NCI-H1694 treated with DMSO at 0.1 percent for 48 hours (cell line): ENCODE measurements around the gene SLC25A25.
"Not testable (repeated sequence)": the region's sequence is repeated elsewhere in the genome, so short reads cannot be mapped to it uniquely, and the experiment has no call there.

Experiments used
- DNase-seq: peaks from one replicate; lab custom pipeline; 2025; lab: John Stamatoyannopoulos, UW

SLC25A25 gene

DNA sequence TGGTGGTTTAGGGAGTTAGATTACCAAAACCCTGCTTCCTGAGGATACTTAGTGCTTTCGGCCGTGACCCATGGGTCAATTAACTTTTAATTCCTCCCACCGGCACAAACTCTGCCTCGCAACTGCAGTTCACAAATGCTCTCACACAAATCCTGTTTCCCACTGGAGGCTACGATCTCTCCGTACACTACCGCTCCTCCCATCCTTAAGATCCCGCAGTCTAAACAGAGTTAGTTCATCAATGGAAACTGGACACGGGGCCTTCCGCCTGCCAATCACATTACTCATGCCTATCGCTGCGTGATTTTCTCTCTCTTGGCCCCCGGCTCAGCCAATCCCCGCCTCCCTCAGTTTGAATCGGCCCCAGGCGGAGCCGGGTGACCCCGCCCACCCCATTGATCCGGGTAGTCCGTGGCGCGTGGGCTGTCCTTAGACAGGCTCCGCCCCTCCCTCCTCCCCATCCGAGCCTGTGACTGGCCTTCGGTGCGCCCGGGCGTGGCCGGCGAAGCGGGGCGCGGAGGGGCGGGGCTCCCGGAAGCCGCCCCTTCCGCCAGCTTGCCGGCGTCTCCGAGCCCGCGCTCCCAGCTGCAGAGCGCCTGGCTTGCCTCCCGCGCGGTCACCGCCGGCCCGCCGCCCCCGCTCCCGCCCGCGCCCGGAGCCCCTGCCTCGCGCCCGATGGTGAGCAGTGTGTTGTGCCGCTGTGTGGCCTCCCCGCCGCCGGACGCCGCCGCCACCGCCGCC lies at the start of gene SLC25A25:
Gene SLC25A25 (plus strand): TSS at position 588 of the 741 bp plus-strand sequence. CDS start 88 bp downstream, at position 676.
- DNase-seq = peak; percentile 96

DNA sequence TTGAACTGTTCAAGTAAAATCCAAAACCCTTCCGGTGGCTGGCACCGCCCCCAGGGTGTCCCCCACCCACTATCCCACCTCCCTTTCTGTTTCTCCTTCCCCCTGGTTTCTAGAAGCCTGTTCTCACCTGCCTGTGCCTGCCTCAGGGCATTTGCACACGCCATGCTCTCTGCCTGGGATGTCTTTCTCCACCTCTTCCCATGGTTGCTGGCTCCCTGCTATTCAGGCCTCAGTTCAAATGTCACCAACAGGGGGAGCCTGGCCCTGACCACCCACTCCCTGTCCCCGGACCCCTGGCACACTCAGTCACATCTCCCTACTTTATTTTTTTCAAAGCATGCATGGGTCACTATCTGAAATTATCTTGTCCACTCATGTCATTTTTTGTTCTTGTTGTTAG lies 47.3 kb upstream of the SLC25A25 start:
- DNase-seq = no peak

DNA sequence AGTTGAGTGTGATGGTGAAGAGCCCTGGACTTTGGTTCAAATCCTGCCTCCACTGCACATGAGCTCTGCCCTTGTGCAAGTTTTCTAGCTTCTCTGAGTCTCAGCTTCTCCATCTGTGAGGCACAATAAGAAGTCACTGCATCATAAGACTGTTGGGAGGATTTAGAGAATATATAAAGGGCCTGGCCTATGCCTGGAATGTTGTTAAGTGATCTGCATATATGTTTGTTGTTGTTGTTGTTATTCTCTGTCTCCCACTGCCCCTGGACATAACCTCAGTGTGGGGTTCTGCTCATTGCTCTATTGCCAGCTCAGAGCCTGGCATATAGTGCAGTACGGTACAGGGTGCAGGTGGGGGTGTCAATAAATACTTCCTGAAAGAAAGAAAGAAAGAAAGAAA lies 46.9 kb upstream of the SLC25A25 start:
- no peak for DNase-seq

DNA sequence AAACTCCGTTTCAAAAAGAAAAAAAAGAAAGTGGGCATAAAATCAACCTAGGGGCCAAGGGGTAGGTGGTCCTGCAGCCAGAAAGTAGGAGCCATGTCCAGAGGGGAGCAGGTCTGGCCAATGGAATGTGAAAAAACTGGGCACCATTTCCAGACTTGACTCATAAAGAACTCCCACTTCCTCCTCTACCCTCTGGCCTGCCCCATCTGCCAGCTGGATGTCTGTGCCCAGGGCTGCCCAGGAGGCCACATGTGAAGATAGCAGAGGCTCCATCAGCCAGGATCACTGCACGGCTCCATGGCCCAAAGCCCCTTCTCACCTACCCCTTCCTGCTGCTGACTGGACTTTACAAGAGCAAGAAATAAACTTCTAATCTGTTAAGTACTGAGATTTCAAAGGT lies 45.1 kb upstream of the SLC25A25 start:
- DNase-seq = no peak

DNA sequence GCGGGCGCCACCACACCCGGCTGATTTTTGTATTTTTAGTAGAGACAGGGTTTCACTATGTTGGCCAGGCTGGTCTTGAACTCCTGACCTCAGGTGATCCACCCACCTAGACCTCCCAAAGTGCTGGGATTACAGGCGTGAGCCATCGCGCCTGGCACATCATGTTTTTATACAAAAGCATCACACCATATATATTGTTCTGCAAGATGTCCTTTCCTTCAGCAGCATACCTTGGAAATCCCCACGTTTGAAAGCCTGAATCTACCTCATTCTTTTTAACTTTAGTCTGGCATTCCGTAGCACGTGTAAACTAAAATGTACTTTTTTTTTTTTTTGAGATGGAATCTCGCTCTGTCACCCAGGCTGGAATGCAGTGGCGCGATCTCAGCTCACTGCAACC lies 44.4 kb upstream of the SLC25A25 start:
- not testable (repeated sequence) for DNase-seq

DNA sequence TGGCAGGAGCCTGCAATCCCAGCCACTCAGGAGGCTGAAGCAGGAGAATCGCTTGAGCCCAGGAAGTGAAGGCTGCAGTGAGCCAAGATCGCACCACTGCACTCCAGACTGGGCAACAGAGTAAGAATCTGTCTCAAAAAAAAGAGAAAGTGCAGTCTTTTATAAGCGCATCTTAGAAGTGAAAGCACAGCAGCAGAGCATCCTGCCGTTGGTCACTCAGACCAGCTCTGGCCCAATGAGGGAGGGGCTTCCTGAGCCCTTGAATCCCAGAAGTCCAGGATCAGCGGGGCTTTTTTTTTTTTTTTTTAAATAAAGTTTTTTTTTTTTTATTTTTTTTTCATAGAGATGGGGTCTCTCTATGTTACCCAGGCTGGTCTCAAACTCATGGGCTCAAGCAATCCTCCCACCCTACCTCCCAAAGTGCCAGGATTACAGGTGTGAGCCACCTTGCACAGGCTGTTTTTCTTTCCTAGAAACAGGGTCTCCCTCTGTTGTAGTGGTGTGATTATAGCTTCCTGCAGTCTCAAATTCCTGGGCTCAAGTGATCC lies 43.2 kb upstream of the SLC25A25 start:
- DNase-seq = no peak

DNA sequence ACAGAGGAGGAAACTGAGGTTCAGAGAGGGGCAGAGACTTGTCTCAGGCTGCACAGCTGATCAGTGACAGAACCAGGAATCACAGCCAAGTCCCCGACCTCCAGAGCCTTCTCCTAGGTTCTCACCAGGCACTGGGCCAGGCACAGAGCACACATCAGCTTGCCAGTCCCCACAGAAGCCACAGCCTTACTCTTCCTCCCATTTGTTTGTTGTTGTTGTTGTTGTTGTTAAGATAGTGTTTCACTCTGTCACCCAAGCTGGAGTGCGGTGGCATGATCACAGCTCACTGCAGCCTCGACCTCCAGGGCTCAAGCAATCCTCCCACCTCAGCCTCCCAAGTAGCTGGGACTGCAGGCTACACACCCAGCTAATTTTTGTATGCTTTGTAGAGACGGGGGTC lies 42.3 kb upstream of the SLC25A25 start:
- DNase-seq = no peak

DNA sequence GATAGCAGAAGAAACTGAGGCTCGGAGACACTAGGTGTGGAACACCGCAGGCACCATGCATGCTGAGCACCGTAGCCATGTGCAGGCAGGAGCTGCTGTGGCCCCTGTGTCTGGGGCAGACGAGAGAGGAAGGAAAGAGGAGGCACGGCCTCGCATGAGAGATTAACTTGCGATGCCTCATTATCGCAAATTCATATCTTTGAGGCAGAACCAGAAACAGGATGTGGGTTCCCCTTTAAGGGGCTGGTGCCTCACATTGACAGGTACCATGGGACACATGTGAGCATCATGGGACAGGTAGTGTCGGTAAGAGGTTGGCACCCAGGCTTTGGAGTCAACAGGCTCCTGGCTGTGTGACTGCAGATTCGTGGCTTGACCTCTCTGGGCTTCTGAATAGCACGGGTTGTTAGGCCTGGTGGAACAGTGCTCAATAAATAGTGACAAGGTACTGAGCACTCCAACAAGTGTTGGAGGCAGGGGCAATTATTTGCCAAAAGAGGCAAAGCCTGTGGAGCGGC lies 41.7 kb upstream of the SLC25A25 start:
- no peak for DNase-seq

DNA sequence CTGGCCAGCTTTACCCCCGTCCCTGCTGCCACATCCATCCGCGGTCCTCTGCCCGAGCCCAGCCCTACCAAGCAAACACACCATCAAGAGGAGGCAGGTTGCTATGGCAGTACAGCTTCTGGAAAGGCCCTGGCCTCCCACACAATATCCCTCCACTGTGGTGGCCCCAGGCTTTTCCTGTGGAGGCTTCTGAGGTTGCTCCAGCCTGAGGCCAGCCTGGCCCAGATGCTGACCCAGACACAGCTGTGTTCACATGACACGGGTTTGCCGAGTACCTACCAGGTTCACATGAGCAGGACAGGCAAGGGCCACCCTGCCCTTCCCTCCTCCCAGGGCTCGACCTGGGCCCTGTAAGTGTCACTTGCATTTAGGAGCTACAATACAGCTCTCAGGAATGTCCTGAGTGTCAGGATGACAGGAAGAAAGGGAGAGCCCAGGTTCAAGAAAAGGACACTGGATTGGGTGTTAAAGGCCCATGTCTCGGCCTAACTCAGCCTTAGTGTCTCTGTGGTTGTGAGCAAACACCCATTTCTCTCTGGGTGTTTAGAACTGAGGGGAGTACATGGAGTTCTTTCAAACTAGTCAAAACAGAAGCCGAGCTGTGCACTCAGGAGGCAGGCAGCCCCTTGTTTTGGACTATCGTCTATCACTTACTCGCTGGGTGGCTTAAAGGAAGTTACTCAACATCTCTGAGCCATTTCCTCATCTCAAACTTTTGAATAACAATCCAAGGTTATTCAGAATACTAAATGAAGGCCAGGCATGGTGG lies 41.1 kb upstream of the SLC25A25 start:
- DNase-seq = no peak

DNA sequence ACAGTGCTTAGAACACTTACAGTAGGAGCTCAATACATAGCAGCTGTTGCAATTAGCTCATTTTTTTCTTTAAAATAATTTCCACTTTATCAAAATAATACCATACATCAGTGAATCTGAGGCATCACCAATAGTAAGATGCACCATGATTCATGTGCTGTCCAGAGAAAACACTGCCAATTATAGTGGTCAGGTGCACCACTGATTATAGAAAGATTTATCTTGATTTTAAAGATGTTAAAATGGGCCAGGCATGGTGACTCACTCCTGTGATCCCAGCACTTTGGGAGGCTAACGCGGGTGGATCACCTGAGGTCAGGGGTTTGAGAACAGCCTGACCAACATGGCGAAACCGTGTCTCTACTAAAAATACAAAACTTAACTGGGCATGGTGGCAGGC lies 40.3 kb upstream of the SLC25A25 start:
- DNase-seq = no peak

DNA sequence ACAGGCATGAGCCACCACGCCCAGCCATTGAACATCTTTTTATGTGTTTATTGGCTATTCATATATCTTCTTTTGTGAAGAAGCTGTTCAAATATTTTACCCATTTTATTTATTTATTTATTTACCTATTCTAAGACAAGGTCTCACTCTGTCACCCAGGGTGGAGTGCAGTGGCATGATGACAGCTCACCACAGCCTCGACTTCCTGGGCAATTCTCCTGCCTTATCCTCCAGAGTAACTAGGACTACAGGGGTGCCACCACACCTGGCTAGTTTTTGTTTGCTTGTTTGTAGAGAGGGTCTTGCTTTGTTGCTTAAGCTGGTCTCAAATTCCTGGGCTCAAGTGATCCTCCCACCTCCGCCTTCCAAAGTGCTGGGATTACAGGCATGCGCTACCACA lies 34.4 kb upstream of the SLC25A25 start:
- no peak for DNase-seq

DNA sequence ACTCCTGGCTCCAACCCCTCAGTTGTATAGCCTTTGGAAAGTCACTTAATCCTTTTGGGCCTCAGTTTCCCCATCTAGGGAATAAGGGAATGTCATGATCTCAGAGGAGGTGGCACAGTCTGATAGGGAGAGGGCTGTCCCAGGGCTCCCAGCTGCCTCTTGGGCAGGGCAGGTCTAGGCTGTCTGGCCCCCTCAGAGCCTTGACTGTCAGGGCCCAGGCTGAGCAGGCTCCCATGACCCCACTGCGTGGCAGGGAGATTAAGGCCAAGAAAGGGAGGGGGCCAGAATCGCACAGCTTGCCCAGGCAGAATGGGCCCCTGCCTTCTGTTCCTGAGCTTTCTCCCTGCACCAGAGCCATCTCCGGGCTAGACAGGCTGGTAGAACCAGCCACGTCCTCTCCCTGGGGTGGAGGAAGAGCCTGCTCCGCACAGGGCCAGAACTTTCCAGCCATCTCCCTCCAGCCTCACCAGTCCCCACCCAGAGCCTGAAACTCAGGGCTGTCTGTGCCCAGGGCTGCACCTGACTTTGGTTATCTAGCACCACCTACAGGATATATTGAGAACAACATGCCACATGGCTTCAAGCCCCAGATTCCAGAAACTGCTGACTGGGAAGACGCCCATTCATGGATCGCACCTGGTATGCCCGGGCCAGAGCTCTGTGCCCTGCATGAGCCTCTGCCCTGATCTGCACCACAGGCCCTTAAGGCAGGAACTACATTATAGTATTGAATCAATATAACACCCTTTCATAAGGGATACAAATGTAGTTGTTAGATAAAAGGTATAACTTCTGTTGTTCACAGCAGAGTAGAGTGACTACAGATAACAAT lies 33.0 kb upstream of the SLC25A25 start:
- peak; percentile 58 for DNase-seq

DNA sequence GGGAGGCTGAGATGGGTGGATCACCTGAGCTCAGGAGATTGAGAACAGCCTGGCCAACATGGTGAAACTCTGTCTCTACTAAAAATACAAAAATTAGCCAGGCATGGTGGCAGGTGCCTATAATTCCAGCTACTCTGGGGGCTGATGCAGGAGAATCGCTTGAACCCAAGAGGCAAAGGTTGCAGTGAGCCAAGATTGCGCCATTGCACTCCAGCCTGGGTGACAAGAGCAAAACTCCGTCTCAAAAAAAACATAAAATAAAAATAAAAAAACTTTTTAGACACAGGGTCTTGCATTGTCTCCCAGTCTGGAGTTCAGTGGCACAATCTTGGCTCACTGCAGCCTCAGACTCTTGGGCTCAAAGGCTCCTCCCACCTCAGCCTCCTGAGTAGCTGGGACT lies 31.5 kb upstream of the SLC25A25 start:
- not testable (repeated sequence) for DNase-seq

DNA sequence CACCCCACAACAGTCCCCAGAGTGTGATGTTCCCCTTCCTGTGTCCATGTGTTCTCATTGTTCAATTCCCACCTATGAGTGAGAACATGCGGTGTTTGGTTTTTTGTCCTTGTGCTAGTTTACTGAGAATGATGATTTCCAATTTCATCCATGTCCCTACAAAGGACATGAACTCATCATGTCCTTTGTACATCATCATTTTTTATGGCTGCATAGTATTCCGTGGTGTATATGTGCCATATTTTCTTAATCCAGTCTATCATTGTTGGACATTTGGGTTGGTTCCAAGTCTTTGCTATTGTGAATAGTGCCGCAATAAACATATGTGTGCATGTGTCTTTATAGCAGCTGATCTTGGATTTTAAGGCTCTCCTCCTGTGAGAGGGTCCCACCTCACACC lies 27.2 kb upstream of the SLC25A25 start:
- not testable (repeated sequence) for DNase-seq

DNA sequence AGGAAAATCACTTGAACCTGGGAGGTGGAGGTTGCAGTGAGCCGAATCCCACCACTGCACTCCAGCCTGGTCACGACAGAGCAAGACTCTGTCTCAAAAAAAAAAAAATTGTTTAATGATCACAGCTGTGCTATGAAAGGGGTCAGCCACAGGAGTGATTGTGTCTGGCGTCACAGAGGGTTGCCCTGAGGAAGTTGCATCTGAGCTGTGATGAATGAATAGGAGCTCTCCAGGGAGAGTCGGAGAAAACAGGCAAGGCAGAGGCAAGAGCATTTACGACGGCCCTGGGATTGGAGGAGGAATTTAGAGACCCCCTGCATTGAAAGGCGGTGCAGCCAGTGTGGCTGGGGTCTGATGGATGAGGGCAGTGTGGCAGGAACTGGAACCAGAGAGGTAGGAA lies 26.0 kb upstream of the SLC25A25 start:
- DNase-seq = no peak

DNA sequence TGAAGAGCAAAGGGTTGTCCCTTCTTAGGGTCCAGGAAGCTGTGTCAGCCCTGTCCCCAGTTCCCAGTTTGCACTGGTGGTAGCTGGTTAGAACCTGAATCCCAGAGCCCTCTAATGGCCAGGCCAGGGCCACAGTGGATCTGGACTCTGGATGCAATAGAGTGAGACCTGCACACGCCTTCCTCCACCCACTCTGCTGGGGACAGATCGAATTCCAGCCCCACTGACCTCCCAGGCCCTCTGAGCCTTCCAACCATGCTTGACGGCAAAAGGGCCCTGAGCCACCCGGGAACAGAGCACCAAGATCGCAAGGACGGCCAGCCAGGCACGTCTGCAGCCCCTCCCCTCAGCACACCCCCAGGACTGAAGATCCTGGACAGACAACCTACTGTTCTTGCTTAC lies 24.6 kb upstream of the SLC25A25 start:
- no peak for DNase-seq

DNA sequence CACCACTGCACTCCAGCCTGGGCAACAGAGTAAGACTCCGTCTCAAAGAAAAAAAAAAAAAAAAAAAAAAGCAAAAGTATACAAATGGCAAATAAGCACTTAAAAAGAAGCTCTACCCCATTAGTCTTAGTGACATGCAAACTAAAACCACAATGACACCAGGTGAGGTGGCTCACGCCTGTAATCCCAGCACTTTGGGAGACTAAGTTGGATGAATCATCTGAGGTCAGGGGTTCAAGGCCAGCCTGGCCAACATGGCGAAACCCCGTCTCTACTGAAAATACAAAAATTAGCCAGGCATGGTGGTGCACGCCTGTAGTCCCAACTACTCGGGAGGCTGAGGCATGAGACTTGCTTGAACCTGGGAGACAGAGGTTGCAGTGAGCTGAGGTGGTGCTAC lies 22.6 kb upstream of the SLC25A25 start:
- DNase-seq = not testable (repeated sequence)

DNA sequence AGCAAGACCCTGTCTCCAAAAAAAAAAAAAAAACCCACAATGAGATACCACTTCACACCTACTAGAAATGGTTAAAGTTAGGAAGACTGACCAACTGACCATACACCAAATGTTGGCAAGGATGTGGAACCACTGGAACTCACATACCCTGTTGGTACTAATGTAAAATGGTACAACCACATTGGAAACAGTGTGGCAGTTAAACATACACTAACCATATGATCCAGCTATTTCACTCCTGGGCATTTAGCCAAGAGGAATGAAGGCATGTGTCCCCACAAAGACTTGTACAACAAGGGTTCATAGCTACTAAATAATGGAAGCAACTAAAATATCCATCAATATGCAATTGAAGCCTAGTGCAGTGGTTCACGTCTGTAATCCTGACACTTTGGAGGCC lies 22.2 kb upstream of the SLC25A25 start:
- DNase-seq = no peak

DNA sequence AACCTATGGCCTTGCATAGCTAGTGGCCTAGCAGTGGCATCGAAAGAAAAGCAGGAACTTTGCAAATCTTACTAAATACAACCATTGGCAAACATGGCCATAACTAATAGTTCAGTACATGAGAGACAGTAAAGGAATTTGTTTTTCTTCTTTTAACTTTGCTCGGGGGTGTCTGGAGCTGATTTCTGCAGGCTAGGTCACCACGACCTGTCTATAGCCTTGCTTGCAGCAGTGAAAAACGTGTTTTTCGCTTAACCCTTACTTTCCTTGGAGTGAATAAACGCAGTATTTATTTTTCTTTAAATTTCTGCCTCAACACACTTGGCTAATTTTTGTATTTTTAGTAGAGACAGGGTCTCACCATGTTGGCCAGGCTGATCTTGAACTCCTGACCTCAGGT lies 20.8 kb upstream of the SLC25A25 start:
- DNase-seq = no peak

DNA sequence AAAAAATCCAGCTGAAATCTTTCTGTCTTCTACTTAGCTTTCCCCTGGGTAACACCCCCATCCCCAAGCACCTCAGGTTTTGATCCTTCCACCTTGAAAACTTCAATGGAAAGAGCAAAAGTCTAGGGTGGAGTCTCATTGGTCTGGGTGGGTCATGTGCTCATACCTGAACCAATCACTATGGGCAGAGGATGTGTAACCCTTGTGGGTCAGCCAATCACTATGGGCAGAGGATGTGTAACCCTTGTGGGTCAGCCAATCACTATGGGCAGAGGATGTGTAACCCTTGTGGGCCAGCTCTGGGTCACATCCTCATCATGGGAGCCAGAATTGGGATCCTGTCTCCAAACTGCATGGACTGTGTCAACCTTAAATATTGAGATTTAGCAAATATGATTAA lies 19.4 kb upstream of the SLC25A25 start:
- no peak for DNase-seq

DNA sequence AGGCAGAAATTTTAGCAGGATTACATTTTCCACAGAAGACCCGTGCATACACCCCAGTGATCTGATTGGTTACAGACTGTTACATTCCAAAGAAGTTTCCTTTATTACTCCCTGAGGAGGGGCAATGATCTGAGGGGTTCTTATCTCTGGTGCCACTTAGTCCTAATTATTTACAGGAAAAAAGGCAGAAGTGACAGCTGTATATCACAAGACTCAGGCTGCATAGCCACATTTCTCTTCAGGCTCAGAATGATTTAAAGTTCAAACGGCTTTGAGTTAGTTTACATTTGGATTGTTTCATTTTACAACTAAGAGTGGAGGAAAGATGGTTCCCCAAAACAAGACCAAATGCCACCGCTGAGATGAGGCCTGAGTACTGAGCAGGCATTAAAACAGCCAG lies 18.2 kb upstream of the SLC25A25 start:
- no peak for DNase-seq
